SK-N-SH (cell line): Measurements from ENCODE around the gene CEP63.

Experiments
- FOXM1 ChIP-seq: IDR thresholded peaks from 2 replicates; pipeline ENCODE4 v1.4.0; 2012; ENCODE audit warnings: low read depth, mild to moderate bottlenecking
- GATA2 ChIP-seq: sonication (generic); formaldehyde crosslinking; IDR thresholded peaks from 2 replicates; pipeline ENCODE4 v1.5.0; 2020; ENCODE audit warnings: mild to moderate bottlenecking, missing genetic modification reagents
- RAD21 ChIP-seq: IDR thresholded peaks from 2 replicates; pipeline ENCODE4 v1.6.1; 2012; ENCODE audit warnings: mild to moderate bottlenecking, low read length
- TF ChIP-seq, protein P1 (sequence below): fragments of 200-600 bp; sonication (generic); IDR thresholded peaks from 2 replicates; pipeline ENCODE4 v1.6.1; 2017; ENCODE audit warnings: antibody characterized with exemption, mild to moderate bottlenecking, moderate library complexity

GRCh38 chr3:134562055-134562454, 76.2 kb downstream of the CEP63 start:
- TF ChIP-seq RAD21, result no peak
- no peak for TF ChIP-seq FOXM1
- TF ChIP-seq, protein P1, sequence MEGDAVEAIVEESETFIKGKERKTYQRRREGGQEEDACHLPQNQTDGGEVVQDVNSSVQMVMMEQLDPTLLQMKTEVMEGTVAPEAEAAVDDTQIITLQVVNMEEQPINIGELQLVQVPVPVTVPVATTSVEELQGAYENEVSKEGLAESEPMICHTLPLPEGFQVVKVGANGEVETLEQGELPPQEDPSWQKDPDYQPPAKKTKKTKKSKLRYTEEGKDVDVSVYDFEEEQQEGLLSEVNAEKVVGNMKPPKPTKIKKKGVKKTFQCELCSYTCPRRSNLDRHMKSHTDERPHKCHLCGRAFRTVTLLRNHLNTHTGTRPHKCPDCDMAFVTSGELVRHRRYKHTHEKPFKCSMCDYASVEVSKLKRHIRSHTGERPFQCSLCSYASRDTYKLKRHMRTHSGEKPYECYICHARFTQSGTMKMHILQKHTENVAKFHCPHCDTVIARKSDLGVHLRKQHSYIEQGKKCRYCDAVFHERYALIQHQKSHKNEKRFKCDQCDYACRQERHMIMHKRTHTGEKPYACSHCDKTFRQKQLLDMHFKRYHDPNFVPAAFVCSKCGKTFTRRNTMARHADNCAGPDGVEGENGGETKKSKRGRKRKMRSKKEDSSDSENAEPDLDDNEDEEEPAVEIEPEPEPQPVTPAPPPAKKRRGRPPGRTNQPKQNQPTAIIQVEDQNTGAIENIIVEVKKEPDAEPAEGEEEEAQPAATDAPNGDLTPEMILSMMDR, result no peak
- no peak for TF ChIP-seq GATA2 (CRISPR knock-in tag)
